Astrocyte (in vitro differentiated cells and primary cell): ENCODE data around the gene UGT2A1. TPM values are rescaled to one million over a fixed set of nuclear protein-coding genes. Genes with fewer than 3 reads are reported as not detected.

Source experiments
- DNase-seq: peaks from one replicate; pipeline ENCODE4 v3.0.0-alpha.2; 2010; ENCODE audit warnings: low read depth
- FAIRE-seq: peaks from 2 replicates; lab custom pipeline; 2011; peaks lifted over from hg19 to GRCh38; lab: Jason Lieb, UNC
- H2AFZ ChIP-seq: 2 replicates; pipeline ENCODE4 v1.6.0; 2012; ENCODE audit warnings: low read depth, low read length, inconsistent platforms
- H3K27ac ChIP-seq: 2 replicates; pipeline ENCODE4 v1.5.1; 2011; ENCODE audit warnings: low read depth, low read length, inconsistent platforms
- H3K27me3 ChIP-seq: 2 replicates; pipeline ENCODE4 v1.6.0; 2011; ENCODE audit warnings: low read length, inconsistent platforms; ENCODE audit not compliant: insufficient read depth
- H3K36me3 ChIP-seq: 2 replicates; pipeline ENCODE4 v1.5.1; 2011; ENCODE audit warnings: low read length, inconsistent platforms; ENCODE audit not compliant: insufficient read depth
- H3K4me1 ChIP-seq: 2 replicates; pipeline ENCODE4 v1.5.1; 2011; ENCODE audit warnings: low read length, inconsistent platforms; ENCODE audit not compliant: insufficient read depth
- H3K4me2 ChIP-seq: 2 replicates; pipeline ENCODE4 v1.6.0; 2012; ENCODE audit warnings: low read length, inconsistent platforms
- H3K4me3 ChIP-seq: 2 replicates; pipeline ENCODE4 v1.5.1; 2011; ENCODE audit warnings: low read depth, mild to moderate bottlenecking, low read length, inconsistent platforms; ENCODE audit not compliant: insufficient read depth
- H3K79me2 ChIP-seq: 2 replicates; pipeline ENCODE4 v1.6.0; 2012; ENCODE audit warnings: mild to moderate bottlenecking, low read length, inconsistent platforms; ENCODE audit not compliant: insufficient read depth
- H3K9ac ChIP-seq: 2 replicates; pipeline ENCODE4 v1.6.0; 2012; ENCODE audit warnings: mild to moderate bottlenecking, low read length, inconsistent platforms
- H3K9me3 ChIP-seq: 2 replicates; pipeline ENCODE4 v1.5.1; 2012; ENCODE audit warnings: low read depth, mild to moderate bottlenecking, low read length, inconsistent platforms; ENCODE audit not compliant: insufficient read depth
- H4K20me1 ChIP-seq: 2 replicates; pipeline ENCODE4 v1.6.0; 2012; ENCODE audit warnings: low read length, inconsistent platforms; ENCODE audit not compliant: insufficient read depth
- H3K27ac Mint-ChIP-seq: one replicate; pipeline ENCODE4 v1.8.0; 2021; ENCODE audit warnings: mild to moderate bottlenecking, mixed read lengths; ENCODE audit not compliant: unreplicated experiment
- H3K27me3 Mint-ChIP-seq: one replicate; pipeline ENCODE4 v1.8.0; 2021; ENCODE audit warnings: low read depth, mixed read lengths; ENCODE audit not compliant: unreplicated experiment
- H3K36me3 Mint-ChIP-seq: one replicate; pipeline ENCODE4 v1.8.0; 2021; ENCODE audit warnings: low read depth, mixed read lengths; ENCODE audit not compliant: unreplicated experiment
- H3K4me1 Mint-ChIP-seq: one replicate; pipeline ENCODE4 v1.8.0; 2021; ENCODE audit warnings: low read depth, mixed read lengths; ENCODE audit not compliant: unreplicated experiment
- H3K4me3 Mint-ChIP-seq: one replicate; pipeline ENCODE4 v1.8.0; 2021; ENCODE audit warnings: mild to moderate bottlenecking, moderate library complexity, mixed read lengths; ENCODE audit not compliant: unreplicated experiment
- H3K9me3 Mint-ChIP-seq: one replicate; pipeline ENCODE4 v1.8.0; 2021; ENCODE audit warnings: mild to moderate bottlenecking, mixed read lengths; ENCODE audit not compliant: unreplicated experiment
- CTCF ChIP-seq: IDR thresholded peaks from 2 replicates; pipeline ENCODE4 v1.5.1; 2011; ENCODE audit warnings: low read depth, mild to moderate bottlenecking, inconsistent platforms, low read length, moderate library complexity; ENCODE audit not compliant: insufficient read depth
- EZH2 ChIP-seq: IDR thresholded peaks from 2 replicates; pipeline ENCODE4 v1.6.1; 2012; ENCODE audit warnings: mild to moderate bottlenecking, low read length, inconsistent platforms; ENCODE audit not compliant: insufficient read depth
- total RNA-seq: library from RNA; stranded (reverse); gene quantifications from 2 replicates; pipeline ENCODE4 v1.2.1, GENCODE V29; 2021

The UGT2A1 gene
- total RNA-seq, 1 donor from 2014 or later = not detected

DNA sequence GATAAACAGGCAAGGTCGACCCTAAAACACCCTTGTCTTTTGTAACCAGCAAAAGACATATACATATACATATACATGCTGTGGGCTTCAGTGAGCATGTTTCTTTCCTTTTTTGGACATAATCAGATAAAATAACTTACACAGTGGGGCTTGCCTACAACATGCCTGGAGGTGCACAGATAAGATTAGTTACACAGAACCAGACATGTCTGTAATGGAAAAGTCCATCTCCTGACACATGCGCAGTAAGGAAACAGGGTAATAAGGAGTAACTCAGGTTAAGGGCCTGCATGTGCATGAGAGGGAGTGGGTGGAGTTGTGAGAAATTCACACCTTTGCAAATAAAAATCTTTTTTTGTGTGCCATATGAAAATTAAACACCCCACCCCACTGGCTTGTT, 3.4 kb downstream of the UGT2A1 start:
- H3K27me3 Mint-ChIP-seq = no peaks in the 10 kb centered on the region
- peaks cover 8% of the 10 kb centered on the region for H3K4me1 Mint-ChIP-seq
- Histone ChIP-seq H3K4me1 (no peaks in the 10 kb centered on the region), H3K27ac (no peak overlapping the region), H4K20me1 (no peaks in the 10 kb centered on the region), H3K9ac (no peak overlapping the region), H3K4me2 (no peak overlapping the region), H2AFZ (no peak overlapping the region), H3K4me3 (no peak overlapping the region), H3K36me3 (no peaks in the 10 kb centered on the region), H3K79me2 (no peaks in the 10 kb centered on the region), H3K9me3 (no peaks in the 10 kb centered on the region), H3K27me3 (no peaks in the 10 kb centered on the region)
- TF ChIP-seq EZH2 = no peak
- no peak for TF ChIP-seq CTCF
- no peak for DNase-seq
- H3K27ac Mint-ChIP-seq = no peak overlapping the region
- no peaks in the 10 kb centered on the region for H3K36me3 Mint-ChIP-seq
- H3K4me3 Mint-ChIP-seq = no peak overlapping the region
- no peaks in the 10 kb centered on the region for H3K9me3 Mint-ChIP-seq
- FAIRE-seq = no peak

DNA sequence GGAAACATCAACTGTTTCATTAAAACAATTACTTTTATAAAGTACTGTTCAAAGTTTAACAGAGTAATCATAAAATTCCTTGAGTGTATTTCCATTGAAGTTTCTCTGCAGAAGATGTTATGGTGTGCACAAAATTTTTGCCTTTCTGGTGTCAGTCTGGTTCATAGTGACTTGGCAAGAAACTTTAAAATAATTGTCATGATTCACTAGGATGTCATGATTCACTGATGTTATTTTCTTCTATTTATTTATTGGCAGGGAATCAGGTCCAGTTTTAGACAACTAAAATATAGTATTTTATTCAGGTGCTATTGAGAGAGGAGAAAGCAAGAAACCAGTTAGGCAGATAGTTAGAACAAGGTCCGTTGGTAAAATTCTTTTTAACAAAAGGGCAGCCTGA, 3.8 kb downstream of the UGT2A1 start:
- Histone ChIP-seq H3K4me2 (no peak overlapping the region), H3K27me3 (no peaks in the 10 kb centered on the region), H4K20me1 (no peaks in the 10 kb centered on the region), H3K79me2 (no peaks in the 10 kb centered on the region), H3K27ac (no peak overlapping the region), H2AFZ (no peak overlapping the region), H3K36me3 (no peaks in the 10 kb centered on the region), H3K4me1 (no peaks in the 10 kb centered on the region), H3K4me3 (no peak overlapping the region), H3K9ac (no peak overlapping the region), H3K9me3 (no peaks in the 10 kb centered on the region)
- TF ChIP-seq EZH2 (no peak), CTCF (no peak)
- Mint-ChIP-seq H3K4me3 (no peak overlapping the region), H3K27me3 (no peaks in the 10 kb centered on the region), H3K9me3 (no peaks in the 10 kb centered on the region), H3K4me1 (peaks cover 8% of the 10 kb centered on the region), H3K27ac (no peak overlapping the region), H3K36me3 (no peaks in the 10 kb centered on the region)
- DNase-seq (no peak), FAIRE-seq (no peak)

GRCh38 chr4:69642961-69643360, 10.1 kb downstream of the UGT2A1 start:
- Mint-ChIP-seq H3K27me3 (no peaks in the 10 kb centered on the region), H3K27ac (no peak overlapping the region), H3K9me3 (no peaks in the 10 kb centered on the region), H3K4me1 (no peaks in the 10 kb centered on the region), H3K36me3 (no peaks in the 10 kb centered on the region), H3K4me3 (no peak overlapping the region)
- no peaks in the 10 kb centered on the region for H3K9me3 ChIP-seq
- no peaks in the 10 kb centered on the region for H4K20me1 ChIP-seq
- no peak overlapping the region for H3K4me2 ChIP-seq
- TF ChIP-seq CTCF (no peak), EZH2 (no peak)
- H3K9ac ChIP-seq = no peak overlapping the region
- no peaks in the 10 kb centered on the region for H3K27me3 ChIP-seq
- H3K36me3 ChIP-seq = no peaks in the 10 kb centered on the region
- DNase-seq = no peak
- H3K27ac ChIP-seq = no peak overlapping the region
- FAIRE-seq = no peak
- no peak overlapping the region for H2AFZ ChIP-seq
- no peaks in the 10 kb centered on the region for H3K4me1 ChIP-seq
- H3K4me3 ChIP-seq = no peak overlapping the region
- no peaks in the 10 kb centered on the region for H3K79me2 ChIP-seq
